ENCODE results near the gene KCTD17.
A peak's percentile ranks its signal among the peaks of the same experiment; 100 is the strongest.

KCTD17 gene

GRCh38 chr22:37079158-37079557, 27.6 kb downstream of the KCTD17 start:
- peak overlapping the region; percentile 77 for H3K4me3 Mint-ChIP-seq
- H3K9me3 Mint-ChIP-seq: no peaks in the 10 kb centered on the region
- peaks cover 57% of the 10 kb centered on the region for H3K4me1 Mint-ChIP-seq (ENCODE audit: low read depth)
- peak overlapping the region; percentile 98 for H3K27ac Mint-ChIP-seq
- DNase-seq (ENCODE audit: low spot score): peak; percentile 11
- no peaks in the 10 kb centered on the region for H3K27me3 Mint-ChIP-seq (ENCODE audit: low read depth)
- no peaks in the 10 kb centered on the region for H3K36me3 Mint-ChIP-seq (ENCODE audit: low read depth)

- peak; percentile 90 for DNase-seq (ENCODE audit: low spot score)
- H3K4me3 Mint-ChIP-seq: peak overlapping the region; percentile 77
Observed at GRCh38 chr22:37079668-37080171, 28.2 kb downstream of the KCTD17 start.

GRCh38 chr22:37080438-37080837, 28.9 kb downstream of the KCTD17 start:
- peak overlapping the region; percentile 77 for H3K4me3 Mint-ChIP-seq
- no peaks in the 10 kb centered on the region for H3K36me3 Mint-ChIP-seq (ENCODE audit: low read depth)
- peaks cover 59% of the 10 kb centered on the region for H3K4me1 Mint-ChIP-seq (ENCODE audit: low read depth)

More at GRCh38 chr22:37079668-37080171, 28.2 kb downstream of the KCTD17 start:
- Mint-ChIP-seq H3K4me1 (ENCODE audit: low read depth) (peaks cover 59% of the 10 kb centered on the region), H3K9me3 (no peaks in the 10 kb centered on the region), H3K27me3 (ENCODE audit: low read depth) (no peaks in the 10 kb centered on the region), H3K27ac (peak overlapping the region; percentile 98), H3K36me3 (ENCODE audit: low read depth) (no peaks in the 10 kb centered on the region)

GRCh38 chr22:37080838-37081237, 29.3 kb downstream of the KCTD17 start:
- DNase-seq (ENCODE audit: low spot score): no peak

More at GRCh38 chr22:37080438-37080837, 28.9 kb downstream of the KCTD17 start:
- Mint-ChIP-seq H3K9me3 (no peaks in the 10 kb centered on the region), H3K27me3 (ENCODE audit: low read depth) (no peaks in the 10 kb centered on the region), H3K27ac (peak overlapping the region; percentile 98)
- peak; percentile 53 for DNase-seq (ENCODE audit: low spot score)

GRCh38 chr22:37082251-37082873, 30.8 kb downstream of the KCTD17 start:
- H3K4me3 Mint-ChIP-seq: no peak overlapping the region
- DNase-seq (ENCODE audit: low spot score): peak; percentile 67
- H3K27ac Mint-ChIP-seq: peak overlapping the region; percentile 98
- H3K4me1 Mint-ChIP-seq (ENCODE audit: low read depth): peaks cover 54% of the 10 kb centered on the region
- H3K36me3 Mint-ChIP-seq (ENCODE audit: low read depth): no peaks in the 10 kb centered on the region
- H3K9me3 Mint-ChIP-seq: no peaks in the 10 kb centered on the region
- no peaks in the 10 kb centered on the region for H3K27me3 Mint-ChIP-seq (ENCODE audit: low read depth)

More at GRCh38 chr22:37080838-37081237, 29.3 kb downstream of the KCTD17 start:
- Mint-ChIP-seq H3K9me3 (no peaks in the 10 kb centered on the region), H3K27ac (peak overlapping the region; percentile 98), H3K4me3 (no peak overlapping the region), H3K27me3 (ENCODE audit: low read depth) (no peaks in the 10 kb centered on the region), H3K4me1 (ENCODE audit: low read depth) (peaks cover 57% of the 10 kb centered on the region), H3K36me3 (ENCODE audit: low read depth) (no peaks in the 10 kb centered on the region)

GRCh38 chr22:37083914-37084313, 32.4 kb downstream of the KCTD17 start:
- peaks cover 49% of the 10 kb centered on the region for H3K4me1 Mint-ChIP-seq (ENCODE audit: low read depth)
- no peaks in the 10 kb centered on the region for H3K36me3 Mint-ChIP-seq (ENCODE audit: low read depth)
- DNase-seq (ENCODE audit: low spot score): no peak
- no peak overlapping the region for H3K4me3 Mint-ChIP-seq
- peak overlapping the region; percentile 90 for H3K27ac Mint-ChIP-seq
- no peaks in the 10 kb centered on the region for H3K9me3 Mint-ChIP-seq
- no peaks in the 10 kb centered on the region for H3K27me3 Mint-ChIP-seq (ENCODE audit: low read depth)

- peaks cover 45% of the 10 kb centered on the region for H3K4me1 Mint-ChIP-seq (ENCODE audit: low read depth)
- no peak overlapping the region for H3K4me3 Mint-ChIP-seq
- H3K27ac Mint-ChIP-seq: peak overlapping the region; percentile 11
- H3K27me3 Mint-ChIP-seq (ENCODE audit: low read depth): no peaks in the 10 kb centered on the region
- no peak for DNase-seq (ENCODE audit: low spot score)
- H3K9me3 Mint-ChIP-seq: no peaks in the 10 kb centered on the region
- H3K36me3 Mint-ChIP-seq (ENCODE audit: low read depth): no peaks in the 10 kb centered on the region
Observed at GRCh38 chr22:37084385-37084784, 32.8 kb downstream of the KCTD17 start.

- Mint-ChIP-seq H3K4me1 (ENCODE audit: low read depth) (peaks cover 32% of the 10 kb centered on the region), H3K27me3 (ENCODE audit: low read depth) (no peaks in the 10 kb centered on the region), H3K4me3 (no peak overlapping the region), H3K9me3 (no peaks in the 10 kb centered on the region), H3K36me3 (ENCODE audit: low read depth) (no peaks in the 10 kb centered on the region), H3K27ac (no peak overlapping the region)
- no peak for DNase-seq (ENCODE audit: low spot score)
Observed at GRCh38 chr22:37086184-37086583, 34.6 kb downstream of the KCTD17 start.

GRCh38 chr22:37088108-37088605, 36.6 kb downstream of the KCTD17 start:
- Mint-ChIP-seq H3K4me1 (ENCODE audit: low read depth) (peaks cover 21% of the 10 kb centered on the region), H3K9me3 (no peaks in the 10 kb centered on the region), H3K36me3 (ENCODE audit: low read depth) (no peaks in the 10 kb centered on the region), H3K4me3 (peak overlapping the region; percentile 1), H3K27ac (peak overlapping the region; percentile 21), H3K27me3 (ENCODE audit: low read depth) (no peaks in the 10 kb centered on the region)
- DNase-seq (ENCODE audit: low spot score): peak; percentile 40

- Mint-ChIP-seq H3K4me1 (ENCODE audit: low read depth) (peaks cover 15% of the 10 kb centered on the region), H3K27ac (peak overlapping the region; percentile 57), H3K4me3 (no peak overlapping the region), H3K9me3 (no peaks in the 10 kb centered on the region), H3K27me3 (ENCODE audit: low read depth) (no peaks in the 10 kb centered on the region), H3K36me3 (ENCODE audit: low read depth) (no peaks in the 10 kb centered on the region)
- no peak for DNase-seq (ENCODE audit: low spot score)
Observed at GRCh38 chr22:37088750-37089408, 37.3 kb downstream of the KCTD17 start.

- H3K9me3 Mint-ChIP-seq: no peaks in the 10 kb centered on the region
Observed at GRCh38 chr22:37089434-37089833, 37.9 kb downstream of the KCTD17 start.

GRCh38 chr22:37090920-37091695, 39.6 kb downstream of the KCTD17 start:
- no peak for DNase-seq (ENCODE audit: low spot score)
- no peak overlapping the region for H3K4me3 Mint-ChIP-seq
- no peaks in the 10 kb centered on the region for H3K36me3 Mint-ChIP-seq (ENCODE audit: low read depth)
- no peaks in the 10 kb centered on the region for H3K27me3 Mint-ChIP-seq (ENCODE audit: low read depth)
- H3K4me1 Mint-ChIP-seq (ENCODE audit: low read depth): peaks cover 24% of the 10 kb centered on the region
- no peak overlapping the region for H3K27ac Mint-ChIP-seq
- no peaks in the 10 kb centered on the region for H3K9me3 Mint-ChIP-seq

More at GRCh38 chr22:37089434-37089833, 37.9 kb downstream of the KCTD17 start:
- DNase-seq (ENCODE audit: low spot score): no peak
- H3K36me3 Mint-ChIP-seq (ENCODE audit: low read depth): no peaks in the 10 kb centered on the region
- H3K4me3 Mint-ChIP-seq: no peak overlapping the region
- H3K27me3 Mint-ChIP-seq (ENCODE audit: low read depth): no peaks in the 10 kb centered on the region
- no peak overlapping the region for H3K27ac Mint-ChIP-seq
- peaks cover 18% of the 10 kb centered on the region for H3K4me1 Mint-ChIP-seq (ENCODE audit: low read depth)

- DNase-seq (ENCODE audit: low spot score): no peak
- no peak overlapping the region for H3K4me3 Mint-ChIP-seq
- H3K27ac Mint-ChIP-seq: no peak overlapping the region
- H3K9me3 Mint-ChIP-seq: no peaks in the 10 kb centered on the region
- no peaks in the 10 kb centered on the region for H3K36me3 Mint-ChIP-seq (ENCODE audit: low read depth)
- peaks cover 24% of the 10 kb centered on the region for H3K4me1 Mint-ChIP-seq (ENCODE audit: low read depth)
- no peaks in the 10 kb centered on the region for H3K27me3 Mint-ChIP-seq (ENCODE audit: low read depth)
Observed at GRCh38 chr22:37091994-37092393, 40.5 kb downstream of the KCTD17 start.

- H3K36me3 Mint-ChIP-seq (ENCODE audit: low read depth): no peaks in the 10 kb centered on the region
- no peak overlapping the region for H3K4me3 Mint-ChIP-seq
- no peak for DNase-seq (ENCODE audit: low spot score)
- H3K9me3 Mint-ChIP-seq: no peaks in the 10 kb centered on the region
- no peak overlapping the region for H3K27ac Mint-ChIP-seq
- no peaks in the 10 kb centered on the region for H3K27me3 Mint-ChIP-seq (ENCODE audit: low read depth)
- peaks cover 22% of the 10 kb centered on the region for H3K4me1 Mint-ChIP-seq (ENCODE audit: low read depth)
Observed at GRCh38 chr22:37092997-37093396, 41.5 kb downstream of the KCTD17 start.
